ENCODE measurements around the gene SEPTIN11. TPM values are rescaled to one million over a fixed set of nuclear protein-coding genes. Genes with fewer than 3 reads are reported as not detected.

Gene SEPTIN11
- total and polyA plus RNA-seq, 2 of the 8 experiments (the other 6 are each of a cell fraction or from before 2014, with no cell fraction given) = 32.2 to 110 TPM

- H4K8ac ChIP-seq (ENCODE audit: extremely low read depth, insufficient read depth, low read length) = no peak overlapping the region
- H3K79me2 ChIP-seq (ENCODE audit: control insufficient read depth in 1 of 2, insufficient read depth in 2 of 2, low read length in 2 of 2) = peaks cover 0 to 32% of the 10 kb centered on the region in 2 experiments; a peak in 2 of 4 replicates
- H4K91ac ChIP-seq (replicated peaks; ENCODE audit: insufficient read length, low read length) = no peak overlapping the region
- no peak overlapping the region for H2BK15ac ChIP-seq (ENCODE audit: low read length)
- H2BK20ac ChIP-seq (ENCODE audit: low read length) = no peak overlapping the region
- H2BK120ac ChIP-seq (replicated peaks; ENCODE audit: low read depth, low read length) = no peak overlapping the region
- no peak overlapping the region for H3K4me2 ChIP-seq (ENCODE audit: insufficient read depth in 1 of 2, low read depth in 2 of 2, low read length in 2 of 2)
- WGBS, 2 experiments (ENCODE audit: extremely low coverage in 1 of 2, insufficient coverage in 1 of 2, insufficient read length in 1 of 2, insufficient replicate concordance in 2 of 2, low coverage in 1 of 2, low lambda C conversion rate in 2 of 2, missing lambda C conversion rate in 1 of 2) = 90% methylated on average over 3 of the region's 3 CpGs; no CpG with 5 or more reads in 1 of the 2 experiments
- H3K27me3 ChIP-seq (replicated peaks in 1 of 4; ENCODE audit: control insufficient read depth in 3 of 4, extremely low read depth in 1 of 4, insufficient read depth in 3 of 4, low read length in 3 of 4) = no peaks in the 10 kb centered on the region
- no peak overlapping the region for H3K9ac ChIP-seq (replicated peaks in 1 of 4; ENCODE audit: extremely low read depth in 1 of 4, low read depth in 3 of 4, low read length in 3 of 4)
- no peak overlapping the region for H2BK5ac ChIP-seq (ENCODE audit: low read depth, low read length)
- peaks cover 0 to 2% of the 10 kb centered on the region in 2 experiments for H4K20me1 ChIP-seq (replicated peaks in 1 of 2; ENCODE audit: control insufficient read depth in 1 of 2, insufficient read depth in 2 of 2, low read length in 2 of 2)
- FAIRE-seq = no peak
- H3K27ac ChIP-seq (ENCODE audit: low read depth, low read length) = no peak overlapping the region
- no peak overlapping the region for H3K23ac ChIP-seq (ENCODE audit: insufficient read length)
- DNase-seq (ENCODE audit: low read depth in 1 of 2, low spot score in 2 of 2) = no peak
- no peak overlapping the region for H2AK5ac ChIP-seq (ENCODE audit: low read depth, low read length)
- no peak overlapping the region for H2AFZ ChIP-seq (ENCODE audit: low read length)
- no peaks in the 10 kb centered on the region; the same call in 1 of the 2 replicates for H3K79me1 ChIP-seq (ENCODE audit: low read depth, low read length)
- no peak overlapping the region for H3K18ac ChIP-seq (ENCODE audit: extremely low read depth, low read length)
- H3K4ac ChIP-seq (replicated peaks; ENCODE audit: insufficient read length, low read depth, low read length) = no peak overlapping the region
- no peaks in the 10 kb centered on the region for H3K9me3 ChIP-seq (ENCODE audit: insufficient read depth in 2 of 2, low read depth in 1 of 2, low read length in 1 of 2)
- TF ChIP-seq SUZ12 (IDR thresholded peaks at IDR 0.05; ENCODE audit: low read length) = no peak
- no peak for TF ChIP-seq CHD1 (IDR thresholded peaks at IDR 0.05; ENCODE audit: low read depth, low read length)
- no peak for TF ChIP-seq HDAC2 (IDR thresholded peaks at IDR 0.05; ENCODE audit: borderline replicate concordance in 1 of 2, low read depth in 2 of 2, low read length in 2 of 2)
- TF ChIP-seq POLR2AphosphoS5 (IDR thresholded peaks at IDR 0.05; ENCODE audit: low read depth, low read length) = no peak
- TF ChIP-seq SIN3A (conservative IDR thresholded peaks at IDR 0.05 in 1 of 2, IDR thresholded peaks at IDR 0.05 in 1 of 2; ENCODE audit: low read depth in 1 of 2, low read length in 2 of 2) = no peak
- H3K23me2 ChIP-seq (ENCODE audit: low read depth, low read length) = no peaks in the 10 kb centered on the region; the same call in 1 of the 2 replicates
- POLR2A ChIA-PET (ENCODE audit: partially characterized antibody) = interaction anchor here (0.6 to 1.3 kb wide), 2 partner anchors 24 to 27 kb away, joined by 3 to 4 read pairs; no protein-coding TSS in a partner anchor
- H3K56ac ChIP-seq (replicated peaks; ENCODE audit: insufficient read length, low read depth, low read length) = no peak overlapping the region
- no peak overlapping the region for H4K5ac ChIP-seq (ENCODE audit: insufficient read length, low read depth, low read length)
- H3K36me3 ChIP-seq (ENCODE audit: control insufficient read depth in 2 of 4, insufficient read depth in 4 of 4, low read length in 3 of 4) = no peaks in the 10 kb centered on the region
- peaks cover 3 to 5% (median 3%) of the 10 kb centered on the region in 4 experiments; a peak in 4 of 7 replicates for H3K4me1 ChIP-seq (replicated peaks in 1 of 4; ENCODE audit: control insufficient read depth in 3 of 4, insufficient read depth in 4 of 4, low read length in 3 of 4)
- H2BK12ac ChIP-seq (ENCODE audit: low read depth, low read length) = no peak overlapping the region
- no peak overlapping the region for H3K4me3 ChIP-seq (ENCODE audit: extremely low read depth in 1 of 4, insufficient read depth in 2 of 4, low read depth in 3 of 4, low read length in 4 of 4)
- CTCF ChIA-PET (ENCODE audit: partially characterized antibody) = interaction anchor here (0.6 to 2.2 kb wide), 8 partner anchors 11 to 793 kb away, joined by 3 to 12 read pairs (median 3); no protein-coding TSS in a partner anchor
- H3K14ac ChIP-seq (ENCODE audit: insufficient read length) = no peak overlapping the region
Measured at GRCh38 chr4:76977736-76978350, 28.3 kb downstream of the SEPTIN11 start.
